GM23248 (cell line): ENCODE measurements around the gene TALDO1. TPM values are rescaled to one million over a fixed set of nuclear protein-coding genes. Genes with fewer than 3 reads are reported as not detected.
A peak's percentile ranks its signal among the peaks of the same experiment; 100 is the strongest.

ENCODE experiments used
- DNase-seq: peaks from one replicate; pipeline ENCODE4 v3.0.0-alpha.2; 2015
- H2AFZ ChIP-seq: fragments of 200-600 bp; sonication (generic); 2 replicates; pipeline ENCODE4 v1.6.1; 2016; ENCODE audit warnings: antibody characterized with exemption
- H3F3A ChIP-seq: fragments of 200-600 bp; sonication (generic); 2 replicates; pipeline ENCODE4 v1.6.1; 2016; ENCODE audit warnings: mild to moderate bottlenecking, antibody characterized with exemption, mixed run types; ENCODE audit not compliant: insufficient read depth
- H3K27ac ChIP-seq: fragments of 200-600 bp; sonication (generic); 2 replicates; pipeline ENCODE4 v1.5.1; 2016; ENCODE audit warnings: mild to moderate bottlenecking
- H3K27me3 ChIP-seq: fragments of 200-600 bp; sonication (generic); replicated peaks from 2 replicates; pipeline ENCODE4 v1.6.1; 2016; ENCODE audit warnings: mild to moderate bottlenecking; ENCODE audit not compliant: insufficient read depth
- H3K36me3 ChIP-seq: fragments of 200-600 bp; sonication (generic); 2 replicates; pipeline ENCODE4 v1.6.1; 2016; ENCODE audit warnings: low read depth, mild to moderate bottlenecking
- H3K4me1 ChIP-seq: fragments of 200-600 bp; sonication (generic); 2 replicates; pipeline ENCODE4 v1.6.1; 2016; ENCODE audit warnings: mild to moderate bottlenecking; ENCODE audit not compliant: insufficient read depth
- H3K4me2 ChIP-seq: fragments of 200-600 bp; sonication (generic); one replicate; pipeline ENCODE4 v1.6.1; 2016; ENCODE audit warnings: mild to moderate bottlenecking; ENCODE audit not compliant: unreplicated experiment
- H3K4me3 ChIP-seq: fragments of 200-600 bp; sonication (generic); 2 replicates; pipeline ENCODE4 v1.5.1; 2016; ENCODE audit warnings: mild to moderate bottlenecking
- H3K79me2 ChIP-seq: fragments of 200-600 bp; sonication (generic); 2 replicates; pipeline ENCODE4 v1.6.1; 2016; ENCODE audit warnings: mild to moderate bottlenecking; ENCODE audit not compliant: insufficient read depth
- H3K9ac ChIP-seq: fragments of 200-600 bp; sonication (generic); 2 replicates; pipeline ENCODE4 v1.6.1; 2016; ENCODE audit warnings: mild to moderate bottlenecking
- H3K9me2 ChIP-seq: fragments of 200-600 bp; sonication (generic); 2 replicates; pipeline ENCODE4 v1.6.1; 2016; ENCODE audit warnings: mixed run types, mild to moderate bottlenecking, moderate library complexity; ENCODE audit not compliant: insufficient read depth
- H3K9me3 ChIP-seq: fragments of 200-600 bp; sonication (generic); one replicate; pipeline ENCODE4 v1.6.1; 2017; ENCODE audit warnings: low read depth
- H4K20me1 ChIP-seq: fragments of 200-600 bp; sonication (generic); 2 replicates; pipeline ENCODE4 v1.6.0; 2016; ENCODE audit not compliant: insufficient read depth
- EZH2 ChIP-seq: fragments of 200-600 bp; sonication (generic); IDR thresholded peaks from 2 replicates; pipeline ENCODE4 v1.6.1; 2018; ENCODE audit warnings: antibody characterized with exemption, mild to moderate bottlenecking; ENCODE audit not compliant: insufficient read depth, poor library complexity, severe bottlenecking
- EZH2phosphoT487 ChIP-seq: fragments of 200-600 bp; sonication (generic); IDR thresholded peaks from 2 replicates; pipeline ENCODE4 v1.6.1; 2018; ENCODE audit warnings: antibody characterized with exemption, moderate library complexity, mild to moderate bottlenecking, low read depth; ENCODE audit not compliant: insufficient read depth
- WGBS, 2 experiments: methylation state at CpG; one replicate each; pipeline ENCODE4 v1.1.6; 2015 to 2017; ENCODE audit warnings: low lambda C conversion rate in 2 of 2, low coverage in 1 of 2; ENCODE audit errors: missing lambda C conversion rate in 2 of 2; 5-methylcytosine and 5-hydroxymethylcytosine counted together
- in situ Hi-C: fragments of 300-500 bp; cut with MboI; formaldehyde crosslinking; loops from 2 replicates; pipeline ENCODE4 v1.15.0; 2020
- polyA plus RNA-seq: library from polyadenylated mRNA; unstranded; fragments of >200 nt; fragmentation: Nextera tagmentation; extraction: Ambion mirVana; gene quantifications from 2 replicates; pipeline ENCODE4 v1.2.1, GENCODE V29; 2016
- total RNA-seq: library from RNA; depleted of rRNA; stranded (reverse); fragments of >200 nt; shearing (Covaris generic); gene quantifications from 2 replicates; pipeline ENCODE4 v1.2.3, GENCODE V29; 2014

TALDO1 gene
- total and polyA plus RNA-seq, 2 experiments from 2014 or later, result 216 to 313 TPM

DNA sequence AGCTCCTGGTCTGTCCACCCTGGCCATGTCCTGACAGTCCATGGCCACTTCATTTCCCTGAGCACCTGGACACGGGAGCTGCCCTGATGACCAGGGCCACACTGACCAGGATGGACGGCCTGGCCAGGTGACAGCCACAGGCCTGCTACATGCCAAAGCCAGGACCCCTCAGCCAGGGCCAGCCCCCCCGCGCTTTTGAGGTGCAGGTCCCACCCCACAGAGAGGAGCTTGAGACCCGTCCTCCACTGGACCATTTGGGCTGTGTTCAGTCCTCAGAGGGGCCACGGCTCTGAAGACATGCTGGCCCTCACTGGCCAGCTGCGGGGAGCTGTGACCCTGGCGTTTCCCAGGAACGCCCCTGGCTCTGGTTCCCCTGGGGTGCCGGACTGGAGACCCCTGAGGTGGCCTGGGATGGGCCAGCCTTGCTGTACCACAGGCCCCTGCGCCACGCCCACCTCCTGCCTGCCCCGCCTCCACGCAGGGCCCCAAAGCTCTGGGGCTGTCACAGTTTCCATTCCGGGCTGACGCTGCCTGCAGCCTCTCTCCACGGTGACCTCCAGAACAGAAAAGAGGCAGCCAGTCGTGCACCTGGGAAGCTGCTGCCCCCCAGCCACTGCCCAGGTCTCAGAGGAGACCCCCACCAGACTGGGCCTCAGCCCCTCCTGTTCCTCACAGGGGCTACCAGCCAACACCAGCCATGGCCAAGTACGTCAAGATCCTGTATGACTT is 23.1 kb upstream of the TALDO1 start:
- H3K4me1 ChIP-seq, result peaks cover 18% of the 10 kb centered on the region
- no peaks in the 10 kb centered on the region for H3K36me3 ChIP-seq
- H3K9ac ChIP-seq, result no peak overlapping the region
- TF ChIP-seq EZH2phosphoT487 (no peak), EZH2 (no peak)
- WGBS, 2 experiments, result 82 to 88% methylated on average over 17 to 18 of the region's 19 CpGs
- no peak overlapping the region for H2AFZ ChIP-seq
- no peak overlapping the region for H3K27ac ChIP-seq
- no peaks in the 10 kb centered on the region for H3K79me2 ChIP-seq
- DNase-seq, result no peak
- no peaks in the 10 kb centered on the region for H3K9me3 ChIP-seq
- H4K20me1 ChIP-seq, result no peaks in the 10 kb centered on the region
- in situ Hi-C loops, result no loop called here
- no peaks in the 10 kb centered on the region for H3K9me2 ChIP-seq
- no peak overlapping the region for H3K4me3 ChIP-seq
- H3F3A ChIP-seq, result peaks cover 5% of the 10 kb centered on the region; the same call in 1 of the 2 replicates
- H3K27me3 ChIP-seq, result no peaks in the 10 kb centered on the region
- no peak overlapping the region for H3K4me2 ChIP-seq

DNA sequence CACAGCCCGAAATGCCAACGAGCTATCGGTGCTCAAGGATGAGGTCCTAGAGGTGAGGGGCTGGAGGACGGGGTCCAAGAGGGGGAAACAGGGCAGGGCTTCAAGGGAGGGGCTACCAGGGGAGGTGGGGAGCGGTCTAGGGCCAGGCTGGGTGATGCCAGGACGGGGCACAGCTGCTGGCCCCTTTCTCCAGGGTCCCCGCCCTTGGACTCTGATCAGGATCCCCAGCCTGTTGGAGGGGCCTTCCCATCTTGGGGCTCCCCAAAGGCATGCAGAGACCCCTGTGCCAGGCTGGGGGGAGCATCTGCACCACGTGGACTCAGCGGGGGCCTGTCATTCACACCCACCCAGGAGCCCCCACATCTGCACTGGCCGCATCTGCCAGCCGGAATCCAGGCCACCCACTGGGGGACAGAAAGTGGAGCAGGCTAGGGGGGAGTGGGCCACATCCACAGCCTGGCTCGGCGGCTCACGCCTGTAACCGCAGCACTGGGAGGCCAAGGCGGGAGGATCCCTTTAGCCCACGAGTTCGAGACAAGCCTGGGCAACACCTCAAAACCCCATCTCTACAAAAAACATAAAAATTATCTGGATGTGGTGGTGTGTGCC is 22.4 kb upstream of the TALDO1 start:
- TF ChIP-seq EZH2, result no peak
- TF ChIP-seq EZH2phosphoT487, result no peak
- 86 to 89% methylated on average over 17 to 18 of the region's 18 CpGs for WGBS, 2 experiments
- Histone ChIP-seq H3K4me2 (no peak overlapping the region), H4K20me1 (no peaks in the 10 kb centered on the region), H3K9ac (no peak overlapping the region), H3K4me3 (no peak overlapping the region), H3K27ac (no peak overlapping the region), H3K36me3 (no peaks in the 10 kb centered on the region), H2AFZ (no peak overlapping the region), H3K79me2 (no peaks in the 10 kb centered on the region), H3K9me3 (no peaks in the 10 kb centered on the region), H3F3A (peaks cover 5% of the 10 kb centered on the region; the same call in 1 of the 2 replicates), H3K27me3 (no peaks in the 10 kb centered on the region), H3K9me2 (no peaks in the 10 kb centered on the region), H3K4me1 (peaks cover 18% of the 10 kb centered on the region)
- no peak for DNase-seq
- in situ Hi-C loops, result no loop called here

DNA sequence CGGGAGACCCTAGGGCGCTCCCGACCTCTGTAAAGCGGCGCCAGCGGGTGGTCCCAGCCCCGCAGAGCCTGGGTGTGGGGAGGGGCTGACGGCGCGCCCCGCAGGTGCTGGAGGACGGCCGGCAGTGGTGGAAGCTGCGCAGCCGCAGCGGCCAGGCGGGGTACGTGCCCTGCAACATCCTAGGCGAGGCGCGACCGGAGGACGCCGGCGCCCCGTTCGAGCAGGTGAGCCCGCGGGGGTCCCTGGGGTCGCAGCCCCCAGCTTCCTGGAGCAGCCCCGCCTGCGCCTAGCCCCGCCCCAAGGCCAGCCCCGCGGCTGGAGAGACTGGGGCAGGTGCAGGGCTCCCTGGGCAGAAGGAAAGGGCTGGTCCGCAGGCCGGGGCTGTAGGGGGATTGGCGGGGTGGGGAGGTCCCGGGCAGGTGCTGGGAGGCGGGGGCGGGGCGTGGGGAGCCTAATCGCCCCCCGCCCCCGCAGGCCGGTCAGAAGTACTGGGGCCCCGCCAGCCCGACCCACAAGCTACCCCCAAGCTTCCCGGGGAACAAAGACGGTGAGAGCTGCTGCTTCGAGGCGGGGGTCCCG is 21.6 kb upstream of the TALDO1 start:
- Histone ChIP-seq H3K4me3 (no peak overlapping the region), H3K9me2 (no peaks in the 10 kb centered on the region), H3K27ac (no peak overlapping the region), H3K4me2 (no peak overlapping the region), H4K20me1 (no peaks in the 10 kb centered on the region), H3K36me3 (no peaks in the 10 kb centered on the region), H2AFZ (no peak overlapping the region), H3K9me3 (no peaks in the 10 kb centered on the region), H3K27me3 (no peaks in the 10 kb centered on the region), H3K4me1 (peaks cover 18% of the 10 kb centered on the region), H3F3A (peaks cover 5% of the 10 kb centered on the region; the same call in 1 of the 2 replicates), H3K9ac (no peak overlapping the region; the same call in 1 of the 2 replicates), H3K79me2 (no peaks in the 10 kb centered on the region)
- in situ Hi-C loops, result no loop called here
- no peak for TF ChIP-seq EZH2
- no peak for TF ChIP-seq EZH2phosphoT487
- no peak for DNase-seq
- 16 to 22% methylated on average over 19 to 52 of the region's 53 CpGs for WGBS, 2 experiments

DNA sequence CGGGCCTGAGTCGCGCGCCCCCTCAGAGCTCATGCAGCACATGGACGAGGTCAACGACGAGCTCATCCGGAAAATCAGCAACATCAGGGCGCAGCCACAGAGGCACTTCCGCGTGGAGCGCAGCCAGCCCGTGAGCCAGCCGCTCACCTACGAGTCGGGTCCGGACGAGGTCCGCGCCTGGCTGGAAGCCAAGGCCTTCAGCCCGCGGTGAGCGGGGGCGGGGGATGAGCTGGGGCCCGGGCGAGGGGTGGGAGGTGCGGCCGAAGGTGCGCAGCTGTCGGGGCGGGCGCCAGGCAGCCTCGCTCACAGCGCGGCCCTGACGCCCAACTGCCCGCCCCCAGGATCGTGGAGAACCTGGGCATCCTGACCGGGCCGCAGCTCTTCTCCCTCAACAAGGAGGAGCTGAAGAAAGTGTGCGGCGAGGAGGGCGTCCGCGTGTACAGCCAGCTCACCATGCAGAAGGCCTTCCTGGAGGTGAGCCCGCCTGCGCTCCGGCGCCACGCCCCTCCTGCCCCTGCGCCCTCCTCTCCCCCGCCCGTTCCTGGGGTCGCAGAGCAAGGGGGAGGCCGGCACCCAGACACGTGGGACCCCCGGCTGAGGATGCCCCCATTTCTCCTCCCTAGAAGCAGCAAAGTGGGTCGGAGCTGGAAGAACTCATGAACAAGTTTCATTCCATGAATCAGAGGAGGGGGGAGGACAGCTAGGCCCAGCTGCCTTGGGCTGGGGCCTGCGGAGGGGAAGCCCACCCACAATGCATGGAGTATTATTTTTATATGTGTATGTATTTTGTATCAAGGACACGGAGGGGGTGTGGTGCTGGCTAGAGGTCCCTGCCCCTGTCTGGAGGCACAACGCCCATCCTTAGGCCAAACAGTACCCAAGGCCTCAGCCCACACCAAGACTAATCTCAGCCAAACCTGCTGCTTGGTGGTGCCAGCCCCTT is 20.7 kb upstream of the TALDO1 start:
- peaks cover 18% of the 10 kb centered on the region for H3K4me1 ChIP-seq
- no peaks in the 10 kb centered on the region for H4K20me1 ChIP-seq
- no peaks in the 10 kb centered on the region for H3K27me3 ChIP-seq
- no peaks in the 10 kb centered on the region for H3K36me3 ChIP-seq
- no peak for TF ChIP-seq EZH2
- TF ChIP-seq EZH2phosphoT487, result no peak
- H3K9me2 ChIP-seq, result no peaks in the 10 kb centered on the region
- in situ Hi-C loops, result no loop called here
- peak overlapping the region; percentile 68 for H3K9ac ChIP-seq
- H3K27ac ChIP-seq, result peak overlapping the region; percentile 84
- H3K79me2 ChIP-seq, result no peaks in the 10 kb centered on the region
- H3K9me3 ChIP-seq, result no peaks in the 10 kb centered on the region
- peaks cover 5% of the 10 kb centered on the region; the same call in 1 of the 2 replicates for H3F3A ChIP-seq
- peak; percentile 73 for DNase-seq
- H2AFZ ChIP-seq, result no peak overlapping the region
- H3K4me3 ChIP-seq, result no peak overlapping the region
- WGBS, 2 experiments, result 17 to 24% methylated on average over 42 to 61 of the region's 61 CpGs
- H3K4me2 ChIP-seq, result no peak overlapping the region
